DLD1 (cell line): Measurements from ENCODE around the gene CTDSPL.

ENCODE experiments used
- in situ Hi-C: cut with HindIII; loops from 2 replicates; pipeline ENCODE4 v1.10.0; 2017; ENCODE audit warnings: low sequenced_read_pairs

Gene CTDSPL

GRCh38 chr3:38015485-38015884 lies 153.8 kb downstream of the CTDSPL start:
- in situ Hi-C loops: loop anchor here (10.0 kb wide), 1 partner anchor 209 kb away; no protein-coding TSS in a partner anchor

GRCh38 chr3:38015984-38016383 lies 154.3 kb downstream of the CTDSPL start:
- in situ Hi-C loops: loop anchor here (10.0 kb wide), 1 partner anchor 209 kb away; no protein-coding TSS in a partner anchor

- in situ Hi-C loops: loop anchor here (10.0 kb wide), 1 partner anchor 208 kb away; no protein-coding TSS in a partner anchor
Observed at GRCh38 chr3:38016410-38016809, 154.7 kb downstream of the CTDSPL start.

DNA sequence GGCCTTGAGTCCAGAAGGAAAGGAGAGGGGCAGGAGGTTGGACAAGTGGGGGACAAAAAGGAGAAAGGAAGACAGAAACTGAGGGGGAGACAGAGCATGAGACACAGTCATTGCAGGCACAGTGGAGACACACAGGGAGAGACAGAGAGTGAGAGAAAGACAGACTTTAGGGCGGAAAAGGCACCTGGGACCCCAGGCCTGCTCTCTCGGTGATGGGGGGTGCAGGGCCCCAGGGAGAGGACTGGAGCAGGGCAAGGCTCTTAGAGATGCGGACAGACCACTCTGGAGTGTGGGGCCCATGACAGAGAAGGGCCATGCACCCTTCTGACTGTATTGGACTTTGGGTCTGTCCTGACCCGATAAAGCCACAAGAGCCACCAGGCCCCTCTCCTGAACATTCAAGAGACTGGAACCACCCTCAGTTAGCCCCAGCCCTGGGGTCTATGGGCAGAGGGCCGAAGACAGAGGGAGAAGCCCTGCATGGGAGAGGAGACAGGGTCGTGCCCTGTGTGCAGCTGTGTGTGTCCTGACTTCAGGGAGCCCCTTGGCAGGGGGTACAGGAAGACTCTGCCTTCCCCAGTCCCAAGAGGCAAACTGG lies 155.3 kb downstream of the CTDSPL start:
- in situ Hi-C loops: loop anchor here (10.0 kb wide), 1 partner anchor 208 kb away; no protein-coding TSS in a partner anchor

- in situ Hi-C loops: loop anchor here (10.0 kb wide), 1 partner anchor 207 kb away; no protein-coding TSS in a partner anchor
Observed at GRCh38 chr3:38017445-38018295, 156.0 kb downstream of the CTDSPL start.

DNA sequence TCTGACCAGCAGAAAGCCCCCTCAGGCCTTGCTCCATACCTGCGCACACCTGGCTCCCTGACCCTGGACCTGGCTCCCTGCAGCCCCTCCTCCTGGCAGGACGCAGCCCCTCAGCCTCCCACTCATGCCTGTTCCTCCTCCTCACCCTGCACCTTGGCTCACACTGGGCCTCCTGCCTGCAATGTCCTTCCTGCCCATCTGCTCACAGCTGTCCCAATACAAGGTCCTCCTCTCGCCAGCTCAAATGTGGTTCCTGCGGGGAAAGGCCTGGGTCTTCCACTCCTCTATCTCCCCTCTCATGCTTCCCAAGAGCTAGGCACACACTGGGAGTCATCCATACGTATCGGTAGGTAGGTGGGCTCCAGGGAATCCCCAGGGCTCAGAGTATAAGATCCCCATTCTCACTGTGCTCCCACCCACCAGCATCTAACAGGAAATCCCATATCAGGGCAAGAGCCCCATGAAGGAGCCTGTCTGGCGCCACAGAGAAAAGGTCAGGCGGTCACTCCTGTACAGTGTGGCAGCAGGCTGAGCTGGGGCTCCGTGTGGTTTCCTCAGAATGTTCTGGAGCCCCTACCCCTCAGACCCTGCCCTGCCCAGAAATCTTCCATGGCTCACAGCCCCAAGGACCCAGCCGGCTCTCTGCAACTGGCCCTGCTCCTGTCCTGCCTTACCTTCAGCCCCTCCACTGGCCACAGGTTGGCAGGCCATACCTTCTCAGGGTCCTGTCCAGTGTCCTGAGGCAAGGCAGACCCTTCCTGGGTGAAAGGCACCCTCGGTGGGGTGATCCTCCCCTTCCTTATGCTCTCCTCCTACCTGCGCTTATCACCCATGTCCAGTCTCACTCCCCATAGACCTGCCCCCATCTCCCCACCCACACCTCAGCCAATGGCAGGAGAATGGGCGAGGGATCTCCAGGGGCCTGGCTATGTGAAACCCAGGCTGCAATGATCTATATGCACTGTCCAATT lies 156.9 kb downstream of the CTDSPL start:
- in situ Hi-C loops: loop anchor here (10.0 kb wide), 1 partner anchor 206 kb away; no protein-coding TSS in a partner anchor

GRCh38 chr3:38019658-38020341 lies 158.1 kb downstream of the CTDSPL start:
- in situ Hi-C loops: loop anchor here (10.0 kb wide), 1 partner anchor 205 kb away; no protein-coding TSS in a partner anchor

GRCh38 chr3:38020342-38020726 lies 158.7 kb downstream of the CTDSPL start:
- in situ Hi-C loops: no loop called here

- in situ Hi-C loops: no loop called here
Observed at GRCh38 chr3:38021196-38021595, 159.5 kb downstream of the CTDSPL start.

- in situ Hi-C loops: no loop called here
Observed at GRCh38 chr3:38022301-38022700, 160.6 kb downstream of the CTDSPL start.

- in situ Hi-C loops: no loop called here
Observed at GRCh38 chr3:38022896-38023709, 161.4 kb downstream of the CTDSPL start.

DNA sequence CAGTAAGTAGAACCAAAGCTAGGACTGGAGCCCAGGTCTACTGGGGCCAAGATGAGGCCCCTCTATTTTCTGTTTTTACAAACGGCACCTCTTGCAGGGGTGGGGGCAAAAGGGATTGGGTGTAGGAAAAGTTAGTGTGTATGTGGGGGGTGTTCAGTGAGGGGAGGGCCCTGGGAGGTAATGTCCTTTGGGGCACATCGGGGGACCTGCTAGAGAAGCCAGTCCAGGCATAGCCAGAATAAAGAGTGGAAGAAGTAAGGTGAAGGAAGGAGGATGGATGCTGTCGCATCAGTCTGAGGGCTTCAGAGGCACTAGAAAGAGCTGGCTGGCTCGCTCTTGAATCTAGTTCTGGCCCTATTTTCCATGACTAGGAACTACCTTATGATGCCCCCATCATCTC lies 165.2 kb downstream of the CTDSPL start:
- in situ Hi-C loops: no loop called here

DNA sequence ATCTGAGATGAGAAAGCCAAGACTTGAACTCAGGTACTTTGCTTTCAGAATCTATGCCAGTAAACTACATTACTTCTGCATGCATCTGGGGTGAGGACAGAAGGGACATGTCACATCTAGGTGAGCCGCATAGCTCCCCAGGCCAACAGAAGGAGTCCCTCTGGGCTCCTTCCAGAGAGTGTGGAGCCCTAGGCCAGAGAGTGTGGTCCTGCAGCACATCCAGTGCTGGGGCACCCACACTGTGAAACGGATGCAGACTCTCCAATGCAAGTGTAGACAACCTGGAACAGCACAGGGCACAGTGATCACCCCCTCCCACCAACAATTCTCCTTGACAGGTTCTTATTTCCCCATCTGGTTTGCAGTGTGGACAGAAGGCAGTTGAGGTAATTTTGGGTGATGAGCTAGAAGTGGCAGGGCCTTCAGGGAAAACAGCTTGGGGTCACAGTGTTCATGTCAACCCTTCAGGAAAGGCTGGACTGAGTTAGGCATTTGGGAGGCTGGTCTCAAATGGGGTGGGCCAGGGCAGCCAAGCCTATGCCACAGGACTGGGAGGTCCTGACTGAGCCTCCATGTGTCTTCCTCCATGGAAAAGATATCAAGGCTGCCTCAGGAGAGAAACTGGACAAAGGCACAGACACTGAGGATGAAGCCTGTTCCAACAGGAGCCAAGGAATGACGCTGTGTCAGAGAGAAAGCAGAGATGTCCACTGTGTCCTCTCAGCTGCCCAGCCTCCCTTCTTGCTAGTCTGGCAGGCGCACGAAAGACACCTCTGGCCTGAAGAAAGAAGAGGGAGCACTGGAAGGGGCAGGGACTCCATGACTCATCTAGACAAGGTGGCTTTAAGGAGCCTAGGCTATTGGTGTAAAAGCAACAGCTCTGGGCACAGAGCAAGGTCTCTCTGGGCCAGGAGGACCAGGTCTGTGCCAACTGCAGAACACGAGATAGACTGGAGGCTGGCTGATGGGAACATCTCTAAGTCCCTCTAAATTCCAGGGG lies 166.1 kb downstream of the CTDSPL start:
- in situ Hi-C loops: no loop called here

GRCh38 chr3:38028621-38029361 lies 167.1 kb downstream of the CTDSPL start:
- in situ Hi-C loops: no loop called here

DNA sequence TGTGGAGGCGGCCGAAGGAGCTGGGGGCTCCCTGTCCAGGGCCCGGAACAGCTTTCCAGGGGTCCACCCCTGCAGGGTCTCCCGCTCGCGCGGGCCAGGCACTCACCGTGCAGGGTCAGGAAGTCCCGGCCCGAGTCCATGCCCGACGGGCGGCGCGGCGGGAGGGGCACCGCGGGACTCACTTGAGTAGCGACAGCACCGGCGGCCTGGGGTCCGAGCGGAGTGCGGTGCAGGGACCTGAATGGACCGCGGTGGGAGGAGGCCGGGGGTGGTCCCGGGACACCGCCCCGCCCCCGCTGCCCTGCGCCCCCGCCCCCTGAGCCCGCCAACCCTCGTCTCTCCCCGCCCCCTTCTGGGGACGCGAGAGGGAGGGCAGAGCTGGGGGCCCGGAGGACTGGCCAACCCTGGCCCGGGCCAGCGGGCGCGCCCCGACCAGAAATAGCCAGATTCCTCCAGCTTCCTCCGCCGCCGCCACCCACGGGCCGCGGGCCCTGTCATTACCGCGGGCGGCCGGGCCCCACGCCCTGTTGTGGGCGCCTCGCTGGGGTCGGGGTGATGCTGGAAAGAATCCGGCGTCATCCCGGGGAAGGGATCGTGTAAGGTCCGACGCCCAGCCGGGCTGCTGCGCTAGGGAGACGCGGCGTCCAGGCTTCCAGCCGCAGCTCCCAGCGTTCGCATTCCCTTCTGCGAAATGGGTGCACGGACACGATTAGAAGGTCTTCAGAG lies 167.9 kb downstream of the CTDSPL start, which contains the start of gene PLCD1:
Gene PLCD1 (minus strand): TSS at position 243 of the 726 bp plus-strand sequence. CDS start 103 bp downstream, at position 140.
- in situ Hi-C loops: no loop called here
